Measurements from ENCODE around the gene ERI2.

ERI2 gene

DNA sequence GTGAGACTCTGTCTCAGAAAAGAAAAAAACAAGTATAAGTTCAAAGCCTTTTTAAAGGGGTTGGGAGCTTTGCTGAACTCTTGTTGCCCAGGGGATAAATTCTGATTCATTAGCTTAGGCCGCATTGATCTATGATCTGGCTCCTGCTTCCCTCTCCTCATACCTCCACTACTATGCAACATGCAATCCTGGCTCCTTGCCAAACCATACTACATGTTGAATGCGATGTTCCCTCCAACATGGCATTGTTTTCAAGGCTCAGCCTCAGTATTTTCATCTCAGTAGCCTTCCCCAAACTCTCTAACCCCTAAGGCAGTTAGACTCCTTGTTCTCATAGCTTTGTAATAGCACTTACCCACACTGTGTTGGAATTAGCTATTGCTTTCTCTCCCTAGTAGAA is 6.2 kb upstream of the ERI2 start:
- TF ChIP-seq NFIC (IDR thresholded peaks at IDR 0.05) (0 out of 2 replicates have a peak, but pooled peaks have one; percentile 18), ZBTB7A (IDR thresholded peaks at IDR 0.05; ENCODE audit: low read depth) (no peak)

DNA sequence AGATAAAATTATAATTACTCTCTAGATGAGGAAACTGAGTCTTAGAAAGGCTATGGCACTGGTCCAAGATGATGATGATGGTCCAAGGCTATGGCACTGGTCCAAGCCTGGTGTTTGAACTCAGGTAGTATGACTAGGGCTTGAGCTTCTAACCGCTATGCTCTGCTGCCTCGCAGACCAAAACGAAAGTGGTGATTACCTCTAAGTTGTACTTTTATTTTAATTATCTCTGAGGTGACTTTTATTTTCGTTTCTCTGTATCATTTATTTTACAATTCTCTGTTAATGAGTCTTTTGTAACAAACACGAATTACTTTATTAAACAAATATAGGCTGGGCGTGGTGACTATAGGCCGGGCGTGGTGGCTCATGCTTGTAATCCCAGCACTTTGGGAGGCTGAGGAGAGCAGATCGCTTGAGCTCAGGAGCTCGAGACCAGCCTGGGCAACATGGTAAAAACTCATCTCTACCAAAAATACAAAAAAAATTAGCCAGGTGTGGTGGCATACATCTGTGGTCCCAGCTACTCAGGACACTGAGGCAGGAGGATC is 5.7 kb upstream of the ERI2 start:
- no peak for TF ChIP-seq TCF12 (IDR thresholded peaks at IDR 0.05; ENCODE audit: low read depth)
- TF ChIP-seq YY1 (IDR thresholded peaks at IDR 0.05; ENCODE audit: low read depth): no peak
- TF ChIP-seq NFIC (IDR thresholded peaks at IDR 0.05): no peak
- TF ChIP-seq TAF1 (IDR thresholded peaks at IDR 0.05; ENCODE audit: low read depth): no peak
- TF ChIP-seq TEAD4 (IDR thresholded peaks at IDR 0.05): no peak
- no peak for TF ChIP-seq ZBTB7A (IDR thresholded peaks at IDR 0.05; ENCODE audit: low read depth)
- TF ChIP-seq FOXM1 (IDR thresholded peaks at IDR 0.05; ENCODE audit: borderline replicate concordance, low read depth): no peak
- TF ChIP-seq EP300 (IDR thresholded peaks at IDR 0.05; ENCODE audit: borderline replicate concordance): no peak
- TF ChIP-seq CEBPB (IDR thresholded peaks at IDR 0.05): no peak
- TF ChIP-seq, protein P1, sequence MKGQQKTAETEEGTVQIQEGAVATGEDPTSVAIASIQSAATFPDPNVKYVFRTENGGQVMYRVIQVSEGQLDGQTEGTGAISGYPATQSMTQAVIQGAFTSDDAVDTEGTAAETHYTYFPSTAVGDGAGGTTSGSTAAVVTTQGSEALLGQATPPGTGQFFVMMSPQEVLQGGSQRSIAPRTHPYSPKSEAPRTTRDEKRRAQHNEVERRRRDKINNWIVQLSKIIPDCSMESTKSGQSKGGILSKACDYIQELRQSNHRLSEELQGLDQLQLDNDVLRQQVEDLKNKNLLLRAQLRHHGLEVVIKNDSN (IDR thresholded peaks at IDR 0.05): no peak
- TF ChIP-seq, protein P2, sequence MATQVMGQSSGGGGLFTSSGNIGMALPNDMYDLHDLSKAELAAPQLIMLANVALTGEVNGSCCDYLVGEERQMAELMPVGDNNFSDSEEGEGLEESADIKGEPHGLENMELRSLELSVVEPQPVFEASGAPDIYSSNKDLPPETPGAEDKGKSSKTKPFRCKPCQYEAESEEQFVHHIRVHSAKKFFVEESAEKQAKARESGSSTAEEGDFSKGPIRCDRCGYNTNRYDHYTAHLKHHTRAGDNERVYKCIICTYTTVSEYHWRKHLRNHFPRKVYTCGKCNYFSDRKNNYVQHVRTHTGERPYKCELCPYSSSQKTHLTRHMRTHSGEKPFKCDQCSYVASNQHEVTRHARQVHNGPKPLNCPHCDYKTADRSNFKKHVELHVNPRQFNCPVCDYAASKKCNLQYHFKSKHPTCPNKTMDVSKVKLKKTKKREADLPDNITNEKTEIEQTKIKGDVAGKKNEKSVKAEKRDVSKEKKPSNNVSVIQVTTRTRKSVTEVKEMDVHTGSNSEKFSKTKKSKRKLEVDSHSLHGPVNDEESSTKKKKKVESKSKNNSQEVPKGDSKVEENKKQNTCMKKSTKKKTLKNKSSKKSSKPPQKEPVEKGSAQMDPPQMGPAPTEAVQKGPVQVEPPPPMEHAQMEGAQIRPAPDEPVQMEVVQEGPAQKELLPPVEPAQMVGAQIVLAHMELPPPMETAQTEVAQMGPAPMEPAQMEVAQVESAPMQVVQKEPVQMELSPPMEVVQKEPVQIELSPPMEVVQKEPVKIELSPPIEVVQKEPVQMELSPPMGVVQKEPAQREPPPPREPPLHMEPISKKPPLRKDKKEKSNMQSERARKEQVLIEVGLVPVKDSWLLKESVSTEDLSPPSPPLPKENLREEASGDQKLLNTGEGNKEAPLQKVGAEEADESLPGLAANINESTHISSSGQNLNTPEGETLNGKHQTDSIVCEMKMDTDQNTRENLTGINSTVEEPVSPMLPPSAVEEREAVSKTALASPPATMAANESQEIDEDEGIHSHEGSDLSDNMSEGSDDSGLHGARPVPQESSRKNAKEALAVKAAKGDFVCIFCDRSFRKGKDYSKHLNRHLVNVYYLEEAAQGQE (IDR thresholded peaks at IDR 0.05; ENCODE audit: low read depth): no peak
- no peak for TF ChIP-seq EGR1 (IDR thresholded peaks at IDR 0.05)
- no peak for TF ChIP-seq CREB1 (IDR thresholded peaks at IDR 0.05; ENCODE audit: low read depth)
- no peak for TF ChIP-seq RAD21 (IDR thresholded peaks at IDR 0.05; ENCODE audit: low read depth)
- TF ChIP-seq, protein P3, sequence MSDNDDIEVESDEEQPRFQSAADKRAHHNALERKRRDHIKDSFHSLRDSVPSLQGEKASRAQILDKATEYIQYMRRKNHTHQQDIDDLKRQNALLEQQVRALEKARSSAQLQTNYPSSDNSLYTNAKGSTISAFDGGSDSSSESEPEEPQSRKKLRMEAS (IDR thresholded peaks at IDR 0.05): no peak

DNA sequence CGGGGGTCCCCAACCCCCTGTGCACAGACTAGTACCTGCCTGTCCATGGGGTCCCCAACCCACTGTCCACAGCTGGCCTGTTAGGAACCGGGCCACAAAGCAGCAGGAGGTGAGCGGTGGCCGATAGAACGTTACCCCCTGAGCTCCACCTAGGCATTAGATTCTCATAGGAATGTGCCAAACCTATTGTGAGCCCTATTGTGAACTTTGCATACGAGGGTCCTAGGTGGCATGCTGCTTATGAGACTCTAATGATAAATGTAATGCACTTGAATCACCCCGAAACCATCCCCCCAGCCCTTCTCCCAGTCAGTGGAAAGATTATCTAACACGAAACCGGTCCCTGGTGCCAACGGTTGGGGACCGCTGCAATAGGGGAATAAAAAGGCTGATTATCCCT is 1.6 kb upstream of the ERI2 start:
- TF ChIP-seq TCF12 (IDR thresholded peaks at IDR 0.05; ENCODE audit: low read depth) (no peak), RAD21 (IDR thresholded peaks at IDR 0.05; ENCODE audit: low read depth) (no peak), EP300 (IDR thresholded peaks at IDR 0.05; ENCODE audit: borderline replicate concordance) (no peak), TEAD4 (IDR thresholded peaks at IDR 0.05) (no peak), CREB1 (IDR thresholded peaks at IDR 0.05; ENCODE audit: low read depth) (no peak), EGR1 (IDR thresholded peaks at IDR 0.05) (no peak), YY1 (IDR thresholded peaks at IDR 0.05; ENCODE audit: low read depth) (no peak), TAF1 (IDR thresholded peaks at IDR 0.05; ENCODE audit: low read depth) (no peak)
- TF ChIP-seq, protein P2 (IDR thresholded peaks at IDR 0.05; ENCODE audit: low read depth): no peak
- TF ChIP-seq, protein P3 (IDR thresholded peaks at IDR 0.05): no peak

DNA sequence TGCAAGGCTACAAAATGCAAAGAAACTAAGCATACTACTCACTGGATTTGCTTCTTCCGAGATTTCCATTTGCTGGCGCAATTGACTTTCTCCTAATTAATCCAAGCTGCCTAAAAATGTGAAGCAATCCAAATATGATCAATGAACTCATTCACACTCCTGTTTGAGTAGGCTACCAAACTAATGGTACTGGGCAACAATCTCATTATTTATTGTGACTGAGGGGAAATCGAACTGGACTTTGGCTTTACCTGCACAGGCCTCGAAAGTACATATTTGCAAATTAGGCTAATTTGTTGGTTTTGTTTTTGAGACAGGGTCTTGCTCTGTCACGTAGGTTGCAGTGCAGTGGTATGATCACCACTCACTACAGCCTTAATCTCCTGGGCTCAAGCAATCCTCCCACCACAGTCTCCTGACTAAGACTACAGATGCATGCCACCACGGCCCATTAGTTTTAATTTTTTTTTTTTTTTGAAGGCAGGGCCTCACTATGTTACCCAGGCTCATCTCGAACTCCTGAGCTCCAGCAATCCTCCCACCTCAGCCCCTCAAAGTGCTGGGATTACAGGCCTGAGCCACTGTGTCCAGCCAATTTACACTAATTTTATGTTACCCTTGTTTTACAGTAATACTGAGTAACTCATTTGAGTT is 2.6 kb downstream of the ERI2 start:
- TF ChIP-seq YY1 (IDR thresholded peaks at IDR 0.05; ENCODE audit: low read depth): no peak
- no peak for TF ChIP-seq CREB1 (IDR thresholded peaks at IDR 0.05; ENCODE audit: low read depth)
- TF ChIP-seq CEBPB (IDR thresholded peaks at IDR 0.05): no peak
- no peak for TF ChIP-seq NFIC (IDR thresholded peaks at IDR 0.05)
- TF ChIP-seq EGR1 (IDR thresholded peaks at IDR 0.05): no peak
- no peak for TF ChIP-seq FOXM1 (IDR thresholded peaks at IDR 0.05; ENCODE audit: borderline replicate concordance, low read depth)
- no peak for TF ChIP-seq ZBTB7A (IDR thresholded peaks at IDR 0.05; ENCODE audit: low read depth)
- TF ChIP-seq RAD21 (IDR thresholded peaks at IDR 0.05; ENCODE audit: low read depth): no peak
- TF ChIP-seq, protein P2 (IDR thresholded peaks at IDR 0.05; ENCODE audit: low read depth): no peak
- no peak for TF ChIP-seq EP300 (IDR thresholded peaks at IDR 0.05; ENCODE audit: borderline replicate concordance)
- TF ChIP-seq, protein P1 (IDR thresholded peaks at IDR 0.05): no peak
- no peak for TF ChIP-seq TEAD4 (IDR thresholded peaks at IDR 0.05)
- TF ChIP-seq, protein P3 (IDR thresholded peaks at IDR 0.05): no peak
- no peak for TF ChIP-seq TAF1 (IDR thresholded peaks at IDR 0.05; ENCODE audit: low read depth)
- TF ChIP-seq TCF12 (IDR thresholded peaks at IDR 0.05; ENCODE audit: low read depth): no peak
